HPDE6-E6E7 (cell line): ENCODE data around the gene PPARA.

Experiments used
- DNase-seq: peaks from one replicate; pipeline ENCODE4 v3.0.0; 2011; ENCODE audit warnings: missing footprints; ENCODE audit errors: extremely low spot score

The PPARA gene

GRCh38 chr22:46113910-46114517 lies 36.3 kb upstream of the PPARA start:
- no peak for DNase-seq

GRCh38 chr22:46114518-46115387 lies 35.6 kb upstream of the PPARA start:
- DNase-seq = no peak

- no peak for DNase-seq
These were observed 35.0 kb upstream of the PPARA start for GRCh38 chr22:46115388-46115678.

GRCh38 chr22:46115755-46116490 lies 34.4 kb upstream of the PPARA start:
- no peak for DNase-seq

- peak; percentile 86 for DNase-seq
These were observed 33.8 kb upstream of the PPARA start for GRCh38 chr22:46116491-46116958.

- no peak for DNase-seq
These were observed 32.8 kb upstream of the PPARA start for GRCh38 chr22:46117206-46118199.

GRCh38 chr22:46119093-46119728 lies 31.1 kb upstream of the PPARA start:
- no peak for DNase-seq

- DNase-seq = no peak
These were observed 30.5 kb upstream of the PPARA start for GRCh38 chr22:46119729-46120419.

GRCh38 chr22:46120420-46120737 lies 29.9 kb upstream of the PPARA start:
- DNase-seq = no peak

GRCh38 chr22:46121079-46121478 lies 29.2 kb upstream of the PPARA start:
- no peak for DNase-seq

- no peak for DNase-seq
These were observed 28.6 kb upstream of the PPARA start for GRCh38 chr22:46121523-46122287.

GRCh38 chr22:46122511-46122971 lies 27.8 kb upstream of the PPARA start:
- DNase-seq = peak; percentile 49

- no peak for DNase-seq
These were observed 27.2 kb upstream of the PPARA start for GRCh38 chr22:46122980-46123693.

- DNase-seq = no peak
These were observed 26.5 kb upstream of the PPARA start for GRCh38 chr22:46123694-46124382.

GRCh38 chr22:46124383-46125144 lies 25.8 kb upstream of the PPARA start:
- no peak for DNase-seq

- DNase-seq = no peak
These were observed 25.0 kb upstream of the PPARA start for GRCh38 chr22:46125311-46125710.
